Sigmoid colon (tissue), 7 donors: ENCODE measurements around the gene HPF1. TPM values are rescaled to one million over a fixed set of nuclear protein-coding genes. Genes with fewer than 3 reads are reported as not detected.
"Not testable (repeated sequence)": the region's sequence is repeated elsewhere in the genome, so short reads cannot be mapped to it uniquely, and the experiment has no call there.

ENCODE experiments used
- DNase-seq: peaks from one replicate; pipeline ENCODE4 v3.0.0-alpha.2; 2019
- H3K27ac ChIP-seq, 4 donors: fragments of 200-600 bp; sonication (generic); one replicate each; pipeline ENCODE4 v1.5.1; 2016 to 2019; ENCODE audit warnings: mild to moderate bottlenecking in 1 of 4
- H3K27me3 ChIP-seq, 3 donors: fragments of 200-600 bp; sonication (generic); one replicate each; pipeline ENCODE4 v1.5.1; 2019; ENCODE audit warnings: mild to moderate bottlenecking in 1 of 3
- H3K36me3 ChIP-seq, 4 donors: fragments of 200-600 bp; sonication (generic); one replicate each; pipeline ENCODE4 v1.5.1; 2016 to 2019
- H3K4me1 ChIP-seq, 4 donors: fragments of 200-600 bp; sonication (generic); one replicate each; pipeline ENCODE4 v1.5.1; 2017 to 2019
- H3K4me3 ChIP-seq, 4 donors: fragments of 200-600 bp; sonication (generic); one replicate each; pipeline ENCODE4 v1.5.1; 2017 to 2019; ENCODE audit warnings: mild to moderate bottlenecking in 2 of 4, moderate library complexity in 1 of 4
- H3K9me3 ChIP-seq, 4 donors: fragments of 200-600 bp in 3 of 4; sonication (generic) in 3 of 4; one replicate each; pipeline versions ENCODE4 v1.5.1 to v1.6.1; 2013 to 2019
- EP300 ChIP-seq, 4 donors: sonication (generic); formaldehyde crosslinking; IDR thresholded peaks; one replicate each; pipeline ENCODE4 v1.6.1; 2017; ENCODE audit warnings: antibody characterized with exemption in 4 of 4
- POLR2A ChIP-seq, 2 donors: fragments of 450-650 bp; IDR thresholded peaks; one replicate each; pipeline ENCODE4 v1.6.1; 2016; ENCODE audit warnings: antibody characterized with exemption in 2 of 2, mild to moderate bottlenecking in 2 of 2, moderate library complexity in 2 of 2
- POLR2AphosphoS5 ChIP-seq, 4 donors: sonication (generic); formaldehyde crosslinking; IDR thresholded peaks; one replicate each; pipeline ENCODE4 v1.6.1; 2017; ENCODE audit warnings: antibody characterized with exemption in 4 of 4
- WGBS, 2 donors: extraction: QIAGEN DNeasy Blood & Tissue Kit; methylation state at CpG; one replicate each; pipeline ENCODE4 v1.1.7; 2013; 5-methylcytosine and 5-hydroxymethylcytosine counted together
- intact Hi-C: fragments of 100-400 bp; cut with DNase I; formaldehyde crosslinking; loops from one replicate; pipeline ENCODE4 v1.15.1; 2023
- polyA plus RNA-seq, 3 donors: library from polyadenylated mRNA; stranded (reverse); fragments of 200-250 nt; gene quantifications; one replicate each; pipeline ENCODE4 v1.2.3, GENCODE V29; 2013
- total RNA-seq, 4 donors: library from RNA; depleted of rRNA; stranded (reverse); fragments of >200 nt; gene quantifications; one replicate each; pipeline ENCODE4 v1.1.0, GENCODE V29; 2016
- TF ChIP-seq, protein P1 (sequence below), 4 experiments: fragments of 450-650 bp in 3 of 4; fragments of 200-600 bp in 1 of 4; IDR thresholded peaks; one replicate each; pipeline ENCODE4 v1.5.1; 2016 to 2019; ENCODE audit warnings: antibody characterized with exemption in 4 of 4, mild to moderate bottlenecking in 3 of 4, moderate library complexity in 2 of 4
- donor health status: healthy with polysubstance abuse.
- donor health status: Bipolar disorder and iron deficiency.
- donor health status: healthy.

HPF1 gene
- total RNA-seq (10 to 100 TPM; 22.7 to 70.3 (median 52.0) TPM), polyA plus RNA-seq (10 to 100 TPM; 15.7 to 25.8 (median 20.8) TPM)

- intact Hi-C loops: loop anchor here (2.0 kb wide), 2 partner anchors 147 to 269 kb away; partner anchors contain the start of gene MFAP3L
Observed at GRCh38 chr4:169757575-169758184, at the start of gene HPF1. Gene HPF1 (minus strand): TSS chr4:169757944. CDS start chr4:169757877, 67 bp downstream.

DNA sequence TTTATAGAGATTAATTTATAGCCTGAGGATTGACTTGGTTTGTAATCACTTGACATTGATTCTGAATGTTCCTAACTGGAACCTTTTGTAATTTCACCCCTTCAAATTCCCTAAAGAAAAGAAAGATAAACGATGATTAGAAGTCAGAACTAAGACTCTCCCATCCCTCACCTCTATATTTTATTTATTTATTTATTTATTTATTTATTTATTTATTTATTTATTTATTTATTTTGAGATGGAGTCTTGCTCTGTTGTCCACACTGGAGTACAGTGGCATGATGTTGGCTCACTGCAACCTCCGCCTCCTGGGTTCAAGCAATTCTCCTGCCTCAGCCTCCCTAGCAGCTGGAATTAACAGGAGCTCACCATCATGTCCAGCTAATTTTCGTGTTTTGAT is 49.0 kb upstream of the HPF1 start:
- H3K27me3 ChIP-seq, H3K9me3 ChIP-seq, H3K4me3 ChIP-seq, intact Hi-C loops, DNase-seq, H3K4me1 ChIP-seq, H3K27ac ChIP-seq, H3K36me3 ChIP-seq: not testable (repeated sequence)
- WGBS, 2 donors: 92% methylated on average over 3 of the region's 3 CpGs

More at GRCh38 chr4:169757575-169758184, at the start of gene HPF1:
- Histone ChIP-seq H3K27me3 (no peaks in the 10 kb centered on the region), H3K27ac (peak within 1 kb of the TSS; percentile 75 to 80 (median 78)), H3K4me1 (peaks cover 0 to 18% (median 14%) of the 10 kb centered on the region in 4 donors), H3K9me3 (no peaks in the 10 kb centered on the region), H3K4me3 (peak within 1 kb of the TSS; percentile 57 to 81 (median 80)), H3K36me3 (peaks cover 0 to 8% (median 4%) of the 10 kb centered on the region in 4 donors)
- DNase-seq: peak; percentile 96
- WGBS, 2 donors: 0% methylated on average over 46 of the region's 46 CpGs
- TF ChIP-seq POLR2A (IDR thresholded peaks at IDR 0.05) (no peak), EP300 (IDR thresholded peaks at IDR 0.05) (peak in 2 of 4 donors; percentile 3 to 64), POLR2AphosphoS5 (IDR thresholded peaks at IDR 0.05) (peak; percentile 29 to 79 (median 62))
- TF ChIP-seq, protein P1, sequence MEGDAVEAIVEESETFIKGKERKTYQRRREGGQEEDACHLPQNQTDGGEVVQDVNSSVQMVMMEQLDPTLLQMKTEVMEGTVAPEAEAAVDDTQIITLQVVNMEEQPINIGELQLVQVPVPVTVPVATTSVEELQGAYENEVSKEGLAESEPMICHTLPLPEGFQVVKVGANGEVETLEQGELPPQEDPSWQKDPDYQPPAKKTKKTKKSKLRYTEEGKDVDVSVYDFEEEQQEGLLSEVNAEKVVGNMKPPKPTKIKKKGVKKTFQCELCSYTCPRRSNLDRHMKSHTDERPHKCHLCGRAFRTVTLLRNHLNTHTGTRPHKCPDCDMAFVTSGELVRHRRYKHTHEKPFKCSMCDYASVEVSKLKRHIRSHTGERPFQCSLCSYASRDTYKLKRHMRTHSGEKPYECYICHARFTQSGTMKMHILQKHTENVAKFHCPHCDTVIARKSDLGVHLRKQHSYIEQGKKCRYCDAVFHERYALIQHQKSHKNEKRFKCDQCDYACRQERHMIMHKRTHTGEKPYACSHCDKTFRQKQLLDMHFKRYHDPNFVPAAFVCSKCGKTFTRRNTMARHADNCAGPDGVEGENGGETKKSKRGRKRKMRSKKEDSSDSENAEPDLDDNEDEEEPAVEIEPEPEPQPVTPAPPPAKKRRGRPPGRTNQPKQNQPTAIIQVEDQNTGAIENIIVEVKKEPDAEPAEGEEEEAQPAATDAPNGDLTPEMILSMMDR (IDR thresholded peaks at IDR 0.05): no peak

GRCh38 chr4:169803413-169803812 is 45.7 kb upstream of the HPF1 start:
- 26 to 54% methylated on average over 7 of the region's 7 CpGs for WGBS, 2 donors
- no peaks in the 10 kb centered on the region for H3K36me3 ChIP-seq
- no peaks in the 10 kb centered on the region for H3K27me3 ChIP-seq
- H3K4me3 ChIP-seq: no peak overlapping the region
- no peak overlapping the region for H3K27ac ChIP-seq
- intact Hi-C loops: no loop called here
- no peaks in the 10 kb centered on the region for H3K4me1 ChIP-seq
- H3K9me3 ChIP-seq: no peaks in the 10 kb centered on the region
- DNase-seq: no peak
- TF ChIP-seq, protein P1 (IDR thresholded peaks at IDR 0.05): no peak
- TF ChIP-seq POLR2A (IDR thresholded peaks at IDR 0.05) (no peak), EP300 (IDR thresholded peaks at IDR 0.05) (no peak), POLR2AphosphoS5 (IDR thresholded peaks at IDR 0.05) (no peak)

- no peaks in the 10 kb centered on the region for H3K36me3 ChIP-seq
- no peaks in the 10 kb centered on the region for H3K4me1 ChIP-seq
- 47 to 88% methylated on average over 1 of the region's 1 CpG for WGBS, 2 donors
- no peak overlapping the region for H3K4me3 ChIP-seq
- H3K27me3 ChIP-seq: no peaks in the 10 kb centered on the region
- DNase-seq: no peak
- intact Hi-C loops: no loop called here
- H3K9me3 ChIP-seq: no peaks in the 10 kb centered on the region
- TF ChIP-seq POLR2AphosphoS5 (IDR thresholded peaks at IDR 0.05): no peak
- TF ChIP-seq EP300 (IDR thresholded peaks at IDR 0.05): no peak
- TF ChIP-seq, protein P1 (IDR thresholded peaks at IDR 0.05): no peak
- TF ChIP-seq POLR2A (IDR thresholded peaks at IDR 0.05): no peak
- no peak overlapping the region for H3K27ac ChIP-seq
Observed at GRCh38 chr4:169802873-169803272, 45.1 kb upstream of the HPF1 start.

GRCh38 chr4:169800541-169800940 is 42.8 kb upstream of the HPF1 start:
- no peak for DNase-seq
- H3K9me3 ChIP-seq: no peaks in the 10 kb centered on the region
- intact Hi-C loops: no loop called here
- no peak overlapping the region for H3K27ac ChIP-seq
- no peaks in the 10 kb centered on the region for H3K36me3 ChIP-seq
- H3K4me1 ChIP-seq: no peaks in the 10 kb centered on the region
- H3K4me3 ChIP-seq: no peak overlapping the region
- 90 to 92% methylated on average over 3 of the region's 3 CpGs for WGBS, 2 donors
- no peaks in the 10 kb centered on the region for H3K27me3 ChIP-seq
- no peak for TF ChIP-seq POLR2A (IDR thresholded peaks at IDR 0.05)
- TF ChIP-seq, protein P1 (IDR thresholded peaks at IDR 0.05): no peak
- TF ChIP-seq EP300 (IDR thresholded peaks at IDR 0.05): no peak
- no peak for TF ChIP-seq POLR2AphosphoS5 (IDR thresholded peaks at IDR 0.05)
